Measurements from ENCODE around the gene MRTFA. TPM values are rescaled to one million over a fixed set of nuclear protein-coding genes. Genes with fewer than 3 reads are reported as not detected.
A peak's percentile ranks its signal among the peaks of the same experiment; 100 is the strongest.

The MRTFA gene
- polyA plus RNA-seq, 1 of the 3 experiments (the other 2 are of a cell fraction), result 5.8 TPM

GRCh38 chr22:40397396-40397795, 239.1 kb downstream of the MRTFA start:
- H3K9me2 ChIP-seq, result no peaks in the 10 kb centered on the region
- no peak overlapping the region for H3K9ac ChIP-seq
- no peaks in the 10 kb centered on the region for H4K20me1 ChIP-seq (ENCODE audit: insufficient read depth)
- no peaks in the 10 kb centered on the region for H3K27me3 ChIP-seq (ENCODE audit: insufficient read depth)
- peaks cover 0 to 10% of the 10 kb centered on the region in 2 experiments; a peak in 2 of 4 replicates for H3K4me1 ChIP-seq (ENCODE audit: control insufficient read depth in 1 of 2, insufficient read depth in 2 of 2, low read depth in 1 of 2, low read length in 1 of 2)
- ChIA-PET CTCF (no interaction called here), POLR2A (interaction anchor here (0.7 kb wide), 1 partner anchor 118 kb away, joined by 3 read pairs; no protein-coding TSS in a partner anchor)
- no peaks in the 10 kb centered on the region for H3K9me3 ChIP-seq
- H2AFZ ChIP-seq (ENCODE audit: low read depth), result no peak overlapping the region
- no peak overlapping the region for H3K4me2 ChIP-seq
- no peak for TF ChIP-seq RXRA (IDR thresholded peaks at IDR 0.05; ENCODE audit: borderline replicate concordance, low read depth)
- TF ChIP-seq, protein P1, sequence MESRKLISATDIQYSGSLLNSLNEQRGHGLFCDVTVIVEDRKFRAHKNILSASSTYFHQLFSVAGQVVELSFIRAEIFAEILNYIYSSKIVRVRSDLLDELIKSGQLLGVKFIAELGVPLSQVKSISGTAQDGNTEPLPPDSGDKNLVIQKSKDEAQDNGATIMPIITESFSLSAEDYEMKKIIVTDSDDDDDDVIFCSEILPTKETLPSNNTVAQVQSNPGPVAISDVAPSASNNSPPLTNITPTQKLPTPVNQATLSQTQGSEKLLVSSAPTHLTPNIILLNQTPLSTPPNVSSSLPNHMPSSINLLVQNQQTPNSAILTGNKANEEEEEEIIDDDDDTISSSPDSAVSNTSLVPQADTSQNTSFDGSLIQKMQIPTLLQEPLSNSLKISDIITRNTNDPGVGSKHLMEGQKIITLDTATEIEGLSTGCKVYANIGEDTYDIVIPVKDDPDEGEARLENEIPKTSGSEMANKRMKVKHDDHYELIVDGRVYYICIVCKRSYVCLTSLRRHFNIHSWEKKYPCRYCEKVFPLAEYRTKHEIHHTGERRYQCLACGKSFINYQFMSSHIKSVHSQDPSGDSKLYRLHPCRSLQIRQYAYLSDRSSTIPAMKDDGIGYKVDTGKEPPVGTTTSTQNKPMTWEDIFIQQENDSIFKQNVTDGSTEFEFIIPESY (IDR thresholded peaks at IDR 0.05; ENCODE audit: borderline replicate concordance, low read depth), result no peak
- DNase-seq, result no peak
- peaks cover 0 to 5% of the 10 kb centered on the region in 2 experiments for H3K36me3 ChIP-seq (replicated peaks in 1 of 2; ENCODE audit: control insufficient read depth in 1 of 2, insufficient read depth in 2 of 2, low read length in 1 of 2)
- H3K4me3 ChIP-seq (ENCODE audit: low read depth in 2 of 2, low read length in 1 of 2), result no peak overlapping the region
- no peaks in the 10 kb centered on the region for H3F3A ChIP-seq (replicated peaks; ENCODE audit: insufficient read depth)
- H3K79me2 ChIP-seq (ENCODE audit: insufficient read depth), result no peaks in the 10 kb centered on the region
- WGBS (ENCODE audit: low lambda C conversion rate), result 91% methylated on average over 1 of the region's 1 CpG
- H3K27ac ChIP-seq (ENCODE audit: low read depth in 2 of 2, low read length in 1 of 2), result peak overlapping the region; percentile 19 to 35; a peak in 2 of 4 replicates

- ChIA-PET POLR2A (no interaction called here), CTCF (no interaction called here)
- Histone ChIP-seq H4K20me1 (ENCODE audit: insufficient read depth) (no peaks in the 10 kb centered on the region), H3K4me2 (no peak overlapping the region), H3K9me3 (no peaks in the 10 kb centered on the region), H3K9ac (no peak overlapping the region), H3K4me3 (ENCODE audit: low read depth in 2 of 2, low read length in 1 of 2) (no peak overlapping the region), H3K36me3 (replicated peaks in 1 of 2; ENCODE audit: control insufficient read depth in 1 of 2, insufficient read depth in 2 of 2, low read length in 1 of 2) (peaks cover 0 to under 1% of the 10 kb centered on the region in 2 experiments), H3K79me2 (ENCODE audit: insufficient read depth) (no peaks in the 10 kb centered on the region), H3F3A (replicated peaks; ENCODE audit: insufficient read depth) (no peaks in the 10 kb centered on the region), H3K27ac (ENCODE audit: low read depth in 2 of 2, low read length in 1 of 2) (peak overlapping the region in 1 of 2 experiments; percentile 35; a peak in 3 of 4 replicates), H3K27me3 (ENCODE audit: insufficient read depth) (no peaks in the 10 kb centered on the region), H2AFZ (ENCODE audit: low read depth) (no peak overlapping the region), H3K4me1 (ENCODE audit: control insufficient read depth in 1 of 2, insufficient read depth in 2 of 2, low read depth in 1 of 2, low read length in 1 of 2) (peaks cover 0 to 10% of the 10 kb centered on the region in 2 experiments; a peak in 2 of 4 replicates), H3K9me2 (no peaks in the 10 kb centered on the region)
- no peak for TF ChIP-seq CHD2 (IDR thresholded peaks at IDR 0.05; ENCODE audit: low read length, partially characterized antibody)
- no peak for TF ChIP-seq MEF2A (IDR thresholded peaks at IDR 0.05; ENCODE audit: borderline replicate concordance, low read depth)
- no peak for TF ChIP-seq FOXJ3 (CRISPR knock-in tag; IDR thresholded peaks at IDR 0.05)
- no peak for TF ChIP-seq RXRA (IDR thresholded peaks at IDR 0.05; ENCODE audit: borderline replicate concordance, low read depth)
- TF ChIP-seq USF2 (IDR thresholded peaks at IDR 0.05; ENCODE audit: borderline replicate concordance, low read depth, low read length), result no peak
- TF ChIP-seq, protein P2, sequence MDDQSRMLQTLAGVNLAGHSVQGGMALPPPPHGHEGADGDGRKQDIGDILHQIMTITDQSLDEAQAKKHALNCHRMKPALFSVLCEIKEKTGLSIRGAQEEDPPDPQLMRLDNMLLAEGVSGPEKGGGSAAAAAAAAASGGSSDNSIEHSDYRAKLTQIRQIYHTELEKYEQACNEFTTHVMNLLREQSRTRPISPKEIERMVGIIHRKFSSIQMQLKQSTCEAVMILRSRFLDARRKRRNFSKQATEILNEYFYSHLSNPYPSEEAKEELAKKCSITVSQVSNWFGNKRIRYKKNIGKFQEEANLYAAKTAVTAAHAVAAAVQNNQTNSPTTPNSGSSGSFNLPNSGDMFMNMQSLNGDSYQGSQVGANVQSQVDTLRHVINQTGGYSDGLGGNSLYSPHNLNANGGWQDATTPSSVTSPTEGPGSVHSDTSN (IDR thresholded peaks at IDR 0.05), result no peak
- TF ChIP-seq EZH2phosphoT487 (IDR thresholded peaks at IDR 0.05; ENCODE audit: borderline replicate concordance, low read depth), result no peak
- no peak for TF ChIP-seq MXI1 (IDR thresholded peaks at IDR 0.05; ENCODE audit: low read depth, low read length)
- TF ChIP-seq SMC3 (IDR thresholded peaks at IDR 0.05; ENCODE audit: low read depth, low read length), result no peak
- TF ChIP-seq, protein P3, sequence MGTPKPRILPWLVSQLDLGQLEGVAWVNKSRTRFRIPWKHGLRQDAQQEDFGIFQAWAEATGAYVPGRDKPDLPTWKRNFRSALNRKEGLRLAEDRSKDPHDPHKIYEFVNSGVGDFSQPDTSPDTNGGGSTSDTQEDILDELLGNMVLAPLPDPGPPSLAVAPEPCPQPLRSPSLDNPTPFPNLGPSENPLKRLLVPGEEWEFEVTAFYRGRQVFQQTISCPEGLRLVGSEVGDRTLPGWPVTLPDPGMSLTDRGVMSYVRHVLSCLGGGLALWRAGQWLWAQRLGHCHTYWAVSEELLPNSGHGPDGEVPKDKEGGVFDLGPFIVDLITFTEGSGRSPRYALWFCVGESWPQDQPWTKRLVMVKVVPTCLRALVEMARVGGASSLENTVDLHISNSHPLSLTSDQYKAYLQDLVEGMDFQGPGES (IDR thresholded peaks at IDR 0.05; ENCODE audit: low read depth, low read length), result no peak
- no peak for TF ChIP-seq ELF1 (IDR thresholded peaks at IDR 0.05)
- TF ChIP-seq RFX5 (IDR thresholded peaks at IDR 0.05; ENCODE audit: low read length), result no peak
- no peak for TF ChIP-seq RCOR1 (IDR thresholded peaks at IDR 0.05; ENCODE audit: low read length)
- no peak for TF ChIP-seq SIN3A (IDR thresholded peaks at IDR 0.05; ENCODE audit: borderline replicate concordance, low read depth, low read length)
- no peak for TF ChIP-seq EP300 (IDR thresholded peaks at IDR 0.05; ENCODE audit: borderline replicate concordance in 1 of 2, low read depth in 1 of 2, low read length in 1 of 2)
- TF ChIP-seq, protein P4, sequence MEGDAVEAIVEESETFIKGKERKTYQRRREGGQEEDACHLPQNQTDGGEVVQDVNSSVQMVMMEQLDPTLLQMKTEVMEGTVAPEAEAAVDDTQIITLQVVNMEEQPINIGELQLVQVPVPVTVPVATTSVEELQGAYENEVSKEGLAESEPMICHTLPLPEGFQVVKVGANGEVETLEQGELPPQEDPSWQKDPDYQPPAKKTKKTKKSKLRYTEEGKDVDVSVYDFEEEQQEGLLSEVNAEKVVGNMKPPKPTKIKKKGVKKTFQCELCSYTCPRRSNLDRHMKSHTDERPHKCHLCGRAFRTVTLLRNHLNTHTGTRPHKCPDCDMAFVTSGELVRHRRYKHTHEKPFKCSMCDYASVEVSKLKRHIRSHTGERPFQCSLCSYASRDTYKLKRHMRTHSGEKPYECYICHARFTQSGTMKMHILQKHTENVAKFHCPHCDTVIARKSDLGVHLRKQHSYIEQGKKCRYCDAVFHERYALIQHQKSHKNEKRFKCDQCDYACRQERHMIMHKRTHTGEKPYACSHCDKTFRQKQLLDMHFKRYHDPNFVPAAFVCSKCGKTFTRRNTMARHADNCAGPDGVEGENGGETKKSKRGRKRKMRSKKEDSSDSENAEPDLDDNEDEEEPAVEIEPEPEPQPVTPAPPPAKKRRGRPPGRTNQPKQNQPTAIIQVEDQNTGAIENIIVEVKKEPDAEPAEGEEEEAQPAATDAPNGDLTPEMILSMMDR (IDR thresholded peaks at IDR 0.05), result no peak
- TF ChIP-seq TCF12 (IDR thresholded peaks at IDR 0.05), result no peak
- TF ChIP-seq TAF1 (IDR thresholded peaks at IDR 0.05; ENCODE audit: borderline replicate concordance, low read depth, low read length), result no peak
- TF ChIP-seq NRF1 (IDR thresholded peaks at IDR 0.05; ENCODE audit: low read depth, low read length), result no peak
- 43% methylated on average over 3 of the region's 4 CpGs for WGBS (ENCODE audit: low lambda C conversion rate)
- DNase-seq, result peak; percentile 75
Observed at GRCh38 chr22:40396882-40397281, 239.6 kb downstream of the MRTFA start.

All from SK-N-SH (cell line).